Esophagus muscularis mucosa (tissue), 4 donors: Measurements from ENCODE around the gene KDM5C. TPM values are rescaled to one million over a fixed set of nuclear protein-coding genes. Genes with fewer than 3 reads are reported as not detected.

Experiments used
- DNase-seq: peaks from one replicate; pipeline ENCODE4 v3.0.0-alpha.2; 2017; ENCODE audit errors: extremely low spot score
- H3K27ac ChIP-seq, 4 donors: fragments of 200-600 bp; sonication (generic); replicated peaks in 1 of 4; 1 replicate in 3 of 4; 2 replicates in 1 of 4; pipeline ENCODE4 v1.5.1; 2016 to 2019; ENCODE audit warnings: mild to moderate bottlenecking in 1 of 4
- H3K27me3 ChIP-seq, 4 donors: fragments of 200-600 bp; sonication (generic); one replicate each; pipeline versions ENCODE4 v1.5.1 to v1.6.0; 2016 to 2019
- H3K36me3 ChIP-seq, 4 donors: fragments of 200-600 bp; sonication (generic); one replicate each; pipeline ENCODE4 v1.5.1; 2016 to 2019
- H3K4me1 ChIP-seq, 4 donors: fragments of 200-600 bp; sonication (generic); one replicate each; pipeline ENCODE4 v1.5.1; 2016 to 2019
- H3K4me3 ChIP-seq, 4 donors: fragments of 200-600 bp; sonication (generic); 1 replicate in 2 of 4; 2 replicates in 2 of 4; pipeline ENCODE4 v1.5.1; 2016 to 2019; ENCODE audit warnings: mild to moderate bottlenecking in 4 of 4, moderate library complexity in 1 of 4
- H3K9me3 ChIP-seq, 4 donors: fragments of 200-600 bp; sonication (generic); 1 replicate in 3 of 4; 2 replicates in 1 of 4; pipeline ENCODE4 v1.5.1; 2016 to 2019
- CTCF ChIP-seq, 3 experiments: fragments of 200-600 bp in 2 of 3; fragments of 450-650 bp in 1 of 3; sonication (generic) in 2 of 3; IDR thresholded peaks; one replicate each; pipeline ENCODE4 v1.5.1; 2017 to 2019; ENCODE audit warnings: antibody characterized with exemption in 3 of 3, mild to moderate bottlenecking in 2 of 3, moderate library complexity in 1 of 3
- EP300 ChIP-seq: sonication (generic); formaldehyde crosslinking; IDR thresholded peaks from one replicate; pipeline ENCODE4 v1.6.1; 2017; ENCODE audit warnings: antibody characterized with exemption
- POLR2A ChIP-seq: fragments of 450-650 bp; IDR thresholded peaks from one replicate; pipeline ENCODE4 v1.6.1; 2017; ENCODE audit warnings: antibody characterized with exemption, moderate library complexity, mild to moderate bottlenecking, low read depth
- POLR2AphosphoS5 ChIP-seq, 2 donors: sonication (generic); formaldehyde crosslinking; IDR thresholded peaks; one replicate each; pipeline ENCODE4 v1.6.1; 2017; ENCODE audit warnings: antibody characterized with exemption in 2 of 2
- WGBS: methylation state at CpG from one replicate; pipeline ENCODE4 v1.1.5; 2018; 5-methylcytosine and 5-hydroxymethylcytosine counted together
- intact Hi-C: fragments of 100-400 bp; cut with DNase I; formaldehyde crosslinking; loops from one replicate; pipeline ENCODE4 v1.15.1; 2023
- total RNA-seq, 4 donors: library from RNA; depleted of rRNA; stranded (reverse); fragments of >200 nt; gene quantifications; one replicate each; pipeline versions ENCODE4 v1.1.0 to v1.2.1, GENCODE V29; 2016

The KDM5C gene
- total RNA-seq, 4 donors from 2014 or later: 64.8 to 128 (median 85.2) TPM

GRCh38 chrX:53265771-53266574, 41.0 kb upstream of the KDM5C start:
- TF ChIP-seq CTCF (IDR thresholded peaks at IDR 0.05) (no peak), POLR2AphosphoS5 (IDR thresholded peaks at IDR 0.05) (no peak), POLR2A (no peak), EP300 (no peak)
- WGBS: 68% methylated on average over 7 of the region's 8 CpGs
- DNase-seq: no peak
- intact Hi-C loops: no loop called here
- Histone ChIP-seq H3K9me3 (no peaks in the 10 kb centered on the region), H3K4me3 (no peak overlapping the region), H3K27me3 (no peaks in the 10 kb centered on the region), H3K27ac (no peak overlapping the region), H3K4me1 (peaks cover 0 to 7% (median 0%) of the 10 kb centered on the region in 4 donors), H3K36me3 (no peaks in the 10 kb centered on the region)

- Histone ChIP-seq H3K4me3 (no peak overlapping the region), H3K27me3 (no peaks in the 10 kb centered on the region), H3K4me1 (peaks cover 0 to 7% (median 0%) of the 10 kb centered on the region in 4 donors), H3K27ac (no peak overlapping the region), H3K36me3 (no peaks in the 10 kb centered on the region), H3K9me3 (no peaks in the 10 kb centered on the region)
- no peak for DNase-seq
- WGBS: 73% methylated on average over 11 of the region's 11 CpGs
- intact Hi-C loops: no loop called here
- TF ChIP-seq POLR2A: no peak
- no peak for TF ChIP-seq EP300
- TF ChIP-seq POLR2AphosphoS5 (IDR thresholded peaks at IDR 0.05): no peak
- no peak for TF ChIP-seq CTCF (IDR thresholded peaks at IDR 0.05)
Observed at GRCh38 chrX:53263597-53264094, 38.6 kb upstream of the KDM5C start.

GRCh38 chrX:53262918-53263394, 37.9 kb upstream of the KDM5C start:
- intact Hi-C loops: no loop called here
- Histone ChIP-seq H3K27ac (no peak overlapping the region), H3K36me3 (no peaks in the 10 kb centered on the region), H3K4me3 (no peak overlapping the region), H3K9me3 (no peaks in the 10 kb centered on the region), H3K4me1 (peaks cover 0 to 7% (median 0%) of the 10 kb centered on the region in 4 donors), H3K27me3 (no peaks in the 10 kb centered on the region)
- 62% methylated on average over 8 of the region's 8 CpGs for WGBS
- TF ChIP-seq EP300 (no peak), CTCF (IDR thresholded peaks at IDR 0.05) (no peak), POLR2AphosphoS5 (IDR thresholded peaks at IDR 0.05) (no peak), POLR2A (no peak)
- DNase-seq: no peak

- no peaks in the 10 kb centered on the region for H3K9me3 ChIP-seq
- no peak for TF ChIP-seq POLR2A
- TF ChIP-seq EP300: no peak
- no peak for TF ChIP-seq CTCF (IDR thresholded peaks at IDR 0.05)
- no peak for TF ChIP-seq POLR2AphosphoS5 (IDR thresholded peaks at IDR 0.05)
- no peak for DNase-seq
- intact Hi-C loops: no loop called here
- peaks cover 0 to 7% (median 0%) of the 10 kb centered on the region in 4 donors for H3K4me1 ChIP-seq
- 71% methylated on average over 7 of the region's 7 CpGs for WGBS
- H3K27me3 ChIP-seq: no peaks in the 10 kb centered on the region
- no peaks in the 10 kb centered on the region for H3K36me3 ChIP-seq
- H3K27ac ChIP-seq: no peak overlapping the region
- H3K4me3 ChIP-seq: no peak overlapping the region
Observed at GRCh38 chrX:53262189-53262917, 37.3 kb upstream of the KDM5C start.
